Measurements from ENCODE around the gene SNN.
A peak's percentile ranks its signal among the peaks of the same experiment; 100 is the strongest.

SNN gene

DNA sequence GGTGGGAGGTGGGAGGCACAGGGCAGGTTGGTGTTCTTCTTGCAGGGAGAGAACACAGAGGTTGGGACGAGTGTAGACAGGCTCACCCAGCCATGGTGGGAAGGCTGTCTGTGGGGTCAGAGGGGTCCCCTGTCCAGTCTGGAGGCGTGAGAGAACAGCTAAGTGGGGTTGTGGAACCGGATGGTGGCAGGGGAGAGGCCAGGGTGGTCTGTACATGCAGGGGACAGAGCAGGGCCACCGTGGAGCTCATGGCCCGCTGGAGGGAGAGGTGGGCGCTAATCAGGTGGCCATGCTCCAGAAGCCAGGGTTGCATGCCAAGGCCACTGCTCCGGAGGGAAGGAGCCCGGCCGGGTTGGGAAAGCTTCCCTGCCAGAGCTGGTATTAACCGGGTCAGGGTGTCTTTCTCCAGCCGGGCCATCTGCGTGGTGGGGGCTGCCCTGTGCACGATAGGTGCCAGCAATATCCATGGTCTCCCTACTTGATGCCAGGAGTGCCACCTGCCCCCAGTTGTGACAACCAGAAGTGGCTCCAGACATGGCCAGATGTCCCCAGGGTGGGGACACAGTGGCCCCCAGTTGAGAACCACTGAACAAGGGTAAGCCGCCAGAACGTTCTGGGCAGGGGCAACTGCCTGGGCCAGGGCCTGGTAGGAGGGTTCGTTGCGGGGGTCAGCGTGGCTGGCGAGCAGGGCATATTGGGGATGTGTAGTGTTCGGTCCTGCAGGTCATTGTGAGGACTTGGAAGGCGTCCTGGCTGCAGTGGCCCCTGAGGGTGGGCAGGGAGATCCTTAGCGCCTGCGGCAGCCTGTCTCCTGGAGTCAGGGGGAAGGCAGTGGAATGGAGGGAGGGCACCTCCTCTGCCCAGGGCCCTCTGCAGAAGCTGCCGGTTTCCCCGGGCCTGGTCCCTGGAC lies 5.1 kb downstream of the SNN start:
- Histone ChIP-seq H3K27me3 (replicated peaks; ENCODE audit: control insufficient read depth, insufficient read depth, low read length, poor library complexity, severe bottlenecking) (no peaks in the 10 kb centered on the region), H3K9me3 (ENCODE audit: control insufficient read depth, low read length) (no peaks in the 10 kb centered on the region), H3K4me1 (ENCODE audit: control insufficient read depth, insufficient read depth, low read length, poor library complexity, severe bottlenecking) (peaks cover 40% of the 10 kb centered on the region), H3K27ac (ENCODE audit: insufficient read depth, low read length, poor library complexity, severe bottlenecking) (peak overlapping the region; percentile 12), H3K4me3 (ENCODE audit: insufficient read depth, low read depth, low read length, poor library complexity, severe bottlenecking) (no peak overlapping the region), H3K36me3 (ENCODE audit: control insufficient read depth, insufficient read depth, low read length) (peaks cover 24% of the 10 kb centered on the region)
- no peak for DNase-seq

- Histone ChIP-seq H3K4me1 (ENCODE audit: control insufficient read depth, insufficient read depth, low read length, poor library complexity, severe bottlenecking) (peaks cover 40% of the 10 kb centered on the region), H3K36me3 (ENCODE audit: control insufficient read depth, insufficient read depth, low read length) (peaks cover 33% of the 10 kb centered on the region), H3K9me3 (ENCODE audit: control insufficient read depth, low read length) (no peaks in the 10 kb centered on the region), H3K27ac (ENCODE audit: insufficient read depth, low read length, poor library complexity, severe bottlenecking) (no peak overlapping the region), H3K4me3 (ENCODE audit: insufficient read depth, low read depth, low read length, poor library complexity, severe bottlenecking) (no peak overlapping the region), H3K27me3 (replicated peaks; ENCODE audit: control insufficient read depth, insufficient read depth, low read length, poor library complexity, severe bottlenecking) (no peaks in the 10 kb centered on the region)
- DNase-seq, result no peak
Observed at GRCh38 chr16:11674001-11674817, 6.0 kb downstream of the SNN start.

DNA sequence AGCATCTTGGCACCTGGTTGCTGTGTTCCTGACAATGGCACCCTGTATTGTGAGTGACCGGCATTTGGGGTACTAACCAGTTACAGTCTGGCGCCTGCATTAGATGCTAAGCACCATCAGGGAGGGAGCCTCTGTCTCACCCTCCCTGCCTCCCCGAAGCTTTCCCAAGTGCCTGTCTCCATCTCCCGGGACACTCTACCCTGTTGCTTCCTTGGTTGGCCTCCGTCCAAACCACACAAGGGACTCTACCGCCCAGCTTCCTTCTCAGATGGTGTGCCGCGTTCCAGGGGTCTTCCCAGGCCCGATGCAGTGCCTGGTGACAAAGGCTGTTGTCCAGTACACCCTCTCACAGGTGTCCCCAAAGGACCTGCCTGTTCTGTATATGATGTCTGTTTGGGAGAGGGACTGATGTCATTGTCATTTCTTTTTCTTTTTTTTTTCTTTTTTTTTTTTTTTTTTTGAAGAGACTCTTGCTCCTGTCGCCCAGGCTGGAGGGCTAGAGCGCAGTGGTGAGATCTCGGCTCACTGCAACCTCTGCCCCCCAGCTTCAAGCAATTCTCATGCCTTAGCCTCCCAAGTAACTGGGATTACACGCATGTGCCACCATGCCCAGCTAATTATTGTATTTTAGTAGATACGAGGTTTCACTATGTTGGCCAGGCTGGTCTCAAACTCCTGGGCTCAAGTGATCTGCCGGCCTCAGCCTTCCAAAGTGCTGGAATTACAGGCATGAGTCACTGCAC lies 6.7 kb downstream of the SNN start:
- no peaks in the 10 kb centered on the region for H3K9me3 ChIP-seq (ENCODE audit: control insufficient read depth, low read length)
- peaks cover 41% of the 10 kb centered on the region for H3K36me3 ChIP-seq (ENCODE audit: control insufficient read depth, insufficient read depth, low read length)
- peaks cover 32% of the 10 kb centered on the region for H3K4me1 ChIP-seq (ENCODE audit: control insufficient read depth, insufficient read depth, low read length, poor library complexity, severe bottlenecking)
- H3K27me3 ChIP-seq (replicated peaks; ENCODE audit: control insufficient read depth, insufficient read depth, low read length, poor library complexity, severe bottlenecking), result no peaks in the 10 kb centered on the region
- no peak for DNase-seq
- no peak overlapping the region for H3K27ac ChIP-seq (ENCODE audit: insufficient read depth, low read length, poor library complexity, severe bottlenecking)
- no peak overlapping the region for H3K4me3 ChIP-seq (ENCODE audit: insufficient read depth, low read depth, low read length, poor library complexity, severe bottlenecking)

- no peak overlapping the region for H3K27ac ChIP-seq (ENCODE audit: insufficient read depth, low read length, poor library complexity, severe bottlenecking)
- peaks cover 24% of the 10 kb centered on the region for H3K4me1 ChIP-seq (ENCODE audit: control insufficient read depth, insufficient read depth, low read length, poor library complexity, severe bottlenecking)
- H3K9me3 ChIP-seq (ENCODE audit: control insufficient read depth, low read length), result no peaks in the 10 kb centered on the region
- no peaks in the 10 kb centered on the region for H3K27me3 ChIP-seq (replicated peaks; ENCODE audit: control insufficient read depth, insufficient read depth, low read length, poor library complexity, severe bottlenecking)
- no peak for DNase-seq
- peaks cover 45% of the 10 kb centered on the region for H3K36me3 ChIP-seq (ENCODE audit: control insufficient read depth, insufficient read depth, low read length)
- no peak overlapping the region for H3K4me3 ChIP-seq (ENCODE audit: insufficient read depth, low read depth, low read length, poor library complexity, severe bottlenecking)
Observed at GRCh38 chr16:11675561-11676511, 7.6 kb downstream of the SNN start.

GRCh38 chr16:11676799-11677198 lies 8.5 kb downstream of the SNN start:
- DNase-seq, result no peak
- no peak overlapping the region for H3K27ac ChIP-seq (ENCODE audit: insufficient read depth, low read length, poor library complexity, severe bottlenecking)
- H3K9me3 ChIP-seq (ENCODE audit: control insufficient read depth, low read length), result no peaks in the 10 kb centered on the region
- no peak overlapping the region for H3K4me3 ChIP-seq (ENCODE audit: insufficient read depth, low read depth, low read length, poor library complexity, severe bottlenecking)
- peaks cover 45% of the 10 kb centered on the region for H3K36me3 ChIP-seq (ENCODE audit: control insufficient read depth, insufficient read depth, low read length)
- peaks cover 24% of the 10 kb centered on the region for H3K4me1 ChIP-seq (ENCODE audit: control insufficient read depth, insufficient read depth, low read length, poor library complexity, severe bottlenecking)
- H3K27me3 ChIP-seq (replicated peaks; ENCODE audit: control insufficient read depth, insufficient read depth, low read length, poor library complexity, severe bottlenecking), result no peaks in the 10 kb centered on the region

DNA sequence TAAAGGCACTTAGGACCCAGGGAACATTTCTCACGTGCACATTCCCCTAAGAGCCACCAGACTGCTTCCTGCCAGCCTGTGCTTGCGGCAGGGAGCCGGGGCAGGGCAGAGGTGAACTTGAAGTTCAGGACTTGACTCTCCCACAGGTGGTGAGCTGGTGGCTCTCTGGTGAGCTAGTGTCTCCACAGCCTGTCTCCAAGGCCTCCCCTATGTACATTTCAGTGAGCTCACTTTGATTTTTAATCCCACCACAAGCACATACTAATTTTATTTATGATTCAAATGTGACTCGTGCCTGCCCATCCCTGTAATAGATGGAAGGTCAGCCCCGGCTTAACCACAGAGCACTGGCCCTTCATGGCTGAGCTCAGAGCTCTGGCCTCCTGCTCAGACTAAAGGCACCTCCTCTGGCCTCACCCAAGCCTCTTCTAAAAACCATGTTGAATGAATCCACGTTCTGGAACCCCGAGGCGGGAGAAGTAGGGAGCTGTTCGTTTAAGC lies 9.2 kb downstream of the SNN start:
- no peak for DNase-seq
- H3K27ac ChIP-seq (ENCODE audit: insufficient read depth, low read length, poor library complexity, severe bottlenecking), result no peak overlapping the region
- H3K4me1 ChIP-seq (ENCODE audit: control insufficient read depth, insufficient read depth, low read length, poor library complexity, severe bottlenecking), result peaks cover 22% of the 10 kb centered on the region
- H3K36me3 ChIP-seq (ENCODE audit: control insufficient read depth, insufficient read depth, low read length), result peaks cover 45% of the 10 kb centered on the region
- no peaks in the 10 kb centered on the region for H3K27me3 ChIP-seq (replicated peaks; ENCODE audit: control insufficient read depth, insufficient read depth, low read length, poor library complexity, severe bottlenecking)
- no peak overlapping the region for H3K4me3 ChIP-seq (ENCODE audit: insufficient read depth, low read depth, low read length, poor library complexity, severe bottlenecking)
- H3K9me3 ChIP-seq (ENCODE audit: control insufficient read depth, low read length), result no peaks in the 10 kb centered on the region

- H3K4me3 ChIP-seq (ENCODE audit: insufficient read depth, low read depth, low read length, poor library complexity, severe bottlenecking), result no peak overlapping the region
- no peak for DNase-seq
- no peaks in the 10 kb centered on the region for H3K27me3 ChIP-seq (replicated peaks; ENCODE audit: control insufficient read depth, insufficient read depth, low read length, poor library complexity, severe bottlenecking)
- H3K4me1 ChIP-seq (ENCODE audit: control insufficient read depth, insufficient read depth, low read length, poor library complexity, severe bottlenecking), result peaks cover 14% of the 10 kb centered on the region
- no peak overlapping the region for H3K27ac ChIP-seq (ENCODE audit: insufficient read depth, low read length, poor library complexity, severe bottlenecking)
- H3K36me3 ChIP-seq (ENCODE audit: control insufficient read depth, insufficient read depth, low read length), result peaks cover 51% of the 10 kb centered on the region
- no peaks in the 10 kb centered on the region for H3K9me3 ChIP-seq (ENCODE audit: control insufficient read depth, low read length)
Observed at GRCh38 chr16:11677959-11678881, 10.0 kb downstream of the SNN start.

GRCh38 chr16:11679250-11679649 lies 11.0 kb downstream of the SNN start:
- Histone ChIP-seq H3K27ac (ENCODE audit: insufficient read depth, low read length, poor library complexity, severe bottlenecking) (no peak overlapping the region), H3K4me3 (ENCODE audit: insufficient read depth, low read depth, low read length, poor library complexity, severe bottlenecking) (no peak overlapping the region), H3K9me3 (ENCODE audit: control insufficient read depth, low read length) (no peaks in the 10 kb centered on the region), H3K4me1 (ENCODE audit: control insufficient read depth, insufficient read depth, low read length, poor library complexity, severe bottlenecking) (peaks cover 14% of the 10 kb centered on the region), H3K27me3 (replicated peaks; ENCODE audit: control insufficient read depth, insufficient read depth, low read length, poor library complexity, severe bottlenecking) (no peaks in the 10 kb centered on the region), H3K36me3 (ENCODE audit: control insufficient read depth, insufficient read depth, low read length) (peaks cover 60% of the 10 kb centered on the region)
- no peak for DNase-seq
